Neuronal stem cell (in vitro differentiated cells): ENCODE data around the gene SLC38A10.

Experiments used
- DNase-seq: peaks from one replicate; pipeline ENCODE4 v3.0.0-alpha.2; 2013; ENCODE audit warnings: low spot score
- H2AFZ ChIP-seq: one replicate; pipeline ENCODE4 v1.6.1; 2013; ENCODE audit warnings: mild to moderate bottlenecking, low read length, inconsistent platforms
- H2AK5ac ChIP-seq: 2 replicates; pipeline ENCODE4 v1.6.1; 2013; ENCODE audit warnings: low read depth, mild to moderate bottlenecking, inconsistent platforms, low read length, moderate library complexity, mixed read lengths
- H2BK120ac ChIP-seq: 2 replicates; pipeline ENCODE4 v1.6.1; 2013; ENCODE audit warnings: low read depth, mild to moderate bottlenecking, inconsistent platforms, low read length, moderate library complexity, mixed read lengths
- H2BK12ac ChIP-seq: one replicate; pipeline ENCODE4 v1.6.1; 2013; ENCODE audit warnings: low read length, inconsistent platforms
- H2BK15ac ChIP-seq: 2 replicates; pipeline ENCODE4 v1.6.1; 2013; ENCODE audit warnings: mild to moderate bottlenecking, low read length, inconsistent platforms, mixed read lengths
- H2BK5ac ChIP-seq: one replicate; pipeline ENCODE4 v1.6.1; 2013; ENCODE audit warnings: inconsistent platforms, mild to moderate bottlenecking, low read length, moderate library complexity
- H3K14ac ChIP-seq: one replicate; pipeline ENCODE4 v1.6.1; 2013; ENCODE audit warnings: low read length, inconsistent platforms
- H3K18ac ChIP-seq: 2 replicates; pipeline ENCODE4 v1.6.1; 2013; ENCODE audit warnings: low read length, inconsistent platforms
- H3K23ac ChIP-seq: 2 replicates; pipeline ENCODE4 v1.6.1; 2013; ENCODE audit warnings: low read depth, mild to moderate bottlenecking, mixed read lengths, low read length, inconsistent platforms; ENCODE audit not compliant: poor library complexity
- H3K27ac ChIP-seq: replicated peaks from 3 replicates; pipeline ENCODE4 v1.5.1; 2013; ENCODE audit warnings: low read length, inconsistent platforms
- H3K27me3 ChIP-seq, 3 experiments: 2 replicates each; pipeline ENCODE4 v1.6.1; 2013; ENCODE audit warnings: low read length in 3 of 3, mild to moderate bottlenecking in 2 of 3, inconsistent platforms in 1 of 3, low read depth in 1 of 3, mixed read lengths in 1 of 3, moderate library complexity in 1 of 3; ENCODE audit not compliant: control insufficient read depth in 3 of 3, insufficient read depth in 3 of 3
- H3K36me3 ChIP-seq, 2 donors: replicated peaks in 1 of 2; 2 replicates each; pipeline ENCODE4 v1.6.1; 2013; ENCODE audit warnings: low read length in 2 of 2; ENCODE audit not compliant: control insufficient read depth in 2 of 2, insufficient read depth in 2 of 2
- H3K4ac ChIP-seq: 2 replicates; pipeline ENCODE4 v1.6.1; 2013; ENCODE audit warnings: inconsistent platforms, mild to moderate bottlenecking, low read length, moderate library complexity
- H3K4me1 ChIP-seq, 2 donors: 1 replicate in 1 of 2; 2 replicates in 1 of 2; pipeline ENCODE4 v1.6.1; 2013; ENCODE audit warnings: low read length in 2 of 2, low read depth in 1 of 2; ENCODE audit not compliant: control insufficient read depth in 2 of 2, insufficient read depth in 1 of 2
- H3K4me2 ChIP-seq: one replicate; pipeline ENCODE4 v1.6.1; 2013; ENCODE audit warnings: mild to moderate bottlenecking, low read length, inconsistent platforms; ENCODE audit not compliant: insufficient read depth, poor library complexity, severe bottlenecking
- H3K4me3 ChIP-seq, 2 donors: 2 replicates each; pipeline ENCODE4 v1.5.1; 2013; ENCODE audit warnings: low read length in 2 of 2, mild to moderate bottlenecking in 2 of 2, inconsistent platforms in 1 of 2, moderate library complexity in 1 of 2
- H3K79me1 ChIP-seq: one replicate; pipeline ENCODE4 v1.6.1; 2013; ENCODE audit warnings: low read depth, mild to moderate bottlenecking, inconsistent platforms, low read length, moderate library complexity
- H3K9ac ChIP-seq: one replicate; pipeline ENCODE4 v1.6.1; 2013; ENCODE audit warnings: mild to moderate bottlenecking, low read depth, low read length, inconsistent platforms; ENCODE audit not compliant: poor library complexity
- H3K9me3 ChIP-seq, 2 donors: replicated peaks in 1 of 2; 2 replicates each; pipeline versions ENCODE3 to v1.6.1; 2013; ENCODE audit warnings: low read length in 2 of 2, mild to moderate bottlenecking in 2 of 2, inconsistent platforms in 1 of 2, low read depth in 1 of 2, mixed read lengths in 1 of 2, moderate library complexity in 1 of 2; ENCODE audit not compliant: control insufficient read depth in 2 of 2, insufficient read depth in 1 of 2
- H4K8ac ChIP-seq: one replicate; pipeline ENCODE4 v1.6.1; 2013; ENCODE audit warnings: low read depth, mild to moderate bottlenecking, inconsistent platforms, low read length, moderate library complexity
- H4K91ac ChIP-seq: one replicate; pipeline ENCODE4 v1.6.1; 2013; ENCODE audit warnings: low read length, low read depth, mild to moderate bottlenecking, inconsistent platforms; ENCODE audit not compliant: poor library complexity
- WGBS, 2 donors: extraction: QIAGEN DNeasy Blood & Tissue Kit; methylation state at CpG; one replicate each; pipeline ENCODE4 v1.1.7; 2013; ENCODE audit warnings: missing lambda C conversion rate in 2 of 2, mixed read lengths in 1 of 2; ENCODE audit not compliant: insufficient read length in 2 of 2, insufficient replicate concordance in 1 of 2; ENCODE audit errors: extremely low coverage in 2 of 2; 5-methylcytosine and 5-hydroxymethylcytosine counted together

SLC38A10 gene

DNA sequence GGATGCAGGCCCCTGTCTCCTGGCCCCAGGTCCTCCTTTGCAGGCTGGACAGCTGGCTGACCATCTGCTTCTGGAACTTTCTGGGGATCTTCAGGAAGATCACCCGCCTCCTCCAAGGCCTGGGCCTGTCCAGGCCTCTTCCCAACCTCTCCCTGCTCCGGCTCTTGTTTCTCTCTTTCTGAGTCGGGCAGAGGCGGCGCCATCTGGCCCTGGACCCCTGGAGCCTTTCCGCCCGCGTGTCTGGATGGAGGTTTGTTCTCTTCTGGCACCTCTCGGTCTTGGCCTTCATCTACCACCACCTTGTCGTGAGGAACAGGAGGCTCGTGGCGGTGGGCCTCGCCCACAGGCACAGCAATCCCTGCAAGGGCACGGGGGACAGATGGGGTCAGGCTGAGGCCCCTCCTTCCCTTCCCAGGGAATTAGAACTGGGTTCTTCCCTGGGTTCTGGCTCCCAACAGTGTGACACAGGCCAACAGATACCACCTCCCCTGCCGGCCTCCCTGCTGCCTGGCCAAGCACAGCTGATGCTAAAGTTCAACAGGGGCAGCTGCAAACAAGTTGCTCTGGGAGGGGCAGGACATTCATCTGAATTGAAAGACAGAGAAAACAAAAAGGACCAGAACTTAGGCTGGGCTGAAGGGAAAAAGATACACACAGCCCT lies 42.7 kb downstream of the SLC38A10 start:
- H3K4ac ChIP-seq: no peak overlapping the region
- no CpG with 5 or more reads among the region's 15 CpGs for WGBS, 2 donors

DNA sequence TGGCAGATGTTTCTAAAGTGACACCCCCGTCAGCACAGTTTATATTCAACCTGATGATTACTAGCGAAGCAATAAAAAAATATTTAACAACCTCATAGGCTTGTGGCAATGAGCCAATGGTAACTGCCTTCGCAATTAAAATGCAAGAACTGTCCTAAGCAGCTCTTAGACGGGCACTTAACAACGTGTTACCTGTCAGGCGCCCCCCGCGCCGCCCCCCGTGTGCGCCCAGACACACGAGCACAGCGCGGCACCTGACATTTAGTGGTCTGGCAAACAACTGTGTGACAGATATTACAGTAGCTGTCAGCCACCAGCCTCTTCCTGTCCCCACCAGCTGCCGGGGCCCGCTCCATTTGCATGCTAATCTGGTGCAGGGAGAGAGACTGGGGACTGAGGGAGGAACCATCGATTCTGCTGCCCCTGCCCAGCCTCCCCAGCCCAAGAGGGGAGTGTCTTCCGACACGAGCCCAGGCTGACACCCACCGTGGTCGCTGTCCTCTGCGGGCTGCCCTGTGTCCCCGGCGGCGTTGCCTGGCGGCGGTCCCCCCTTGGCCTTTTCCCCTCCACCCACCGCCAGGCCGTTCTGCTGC lies 43.3 kb downstream of the SLC38A10 start:
- Histone ChIP-seq H2BK120ac (no peak overlapping the region), H2BK12ac (no peak overlapping the region), H2AFZ (no peak overlapping the region), H3K4me3 (no peak overlapping the region), H2AK5ac (peak overlapping the region; percentile 61), H3K9me3 (peaks cover 0 to 2% of the 10 kb centered on the region in 2 donors), H3K4ac (no peak overlapping the region), H3K36me3 (peaks cover 7 to 16% of the 10 kb centered on the region in 2 donors), H3K18ac (peak overlapping the region; percentile 39), H3K27ac (no peak overlapping the region), H3K23ac (no peak overlapping the region), H4K91ac (no peak overlapping the region), H4K8ac (no peak overlapping the region), H3K79me1 (peaks cover 12% of the 10 kb centered on the region), H3K27me3 (no peaks in the 10 kb centered on the region), H2BK15ac (no peak overlapping the region), H3K14ac (no peak overlapping the region), H3K4me1 (peaks cover 2 to 21% of the 10 kb centered on the region in 2 donors), H3K9ac (no peak overlapping the region), H2BK5ac (no peak overlapping the region), H3K4me2 (no peak overlapping the region)
- no peak for DNase-seq
- no CpG with 5 or more reads among the region's 29 CpGs for WGBS, 2 donors

More for the DNA sequence above, 42.7 kb downstream of the SLC38A10 start:
- no peak overlapping the region for H2BK15ac ChIP-seq
- H3K14ac ChIP-seq: no peak overlapping the region
- H2AFZ ChIP-seq: no peak overlapping the region
- no peaks in the 10 kb centered on the region for H3K27me3 ChIP-seq
- peak overlapping the region; percentile 61 for H2AK5ac ChIP-seq
- no peak overlapping the region for H3K23ac ChIP-seq
- no peak for DNase-seq
- H4K8ac ChIP-seq: no peak overlapping the region
- H3K27ac ChIP-seq: no peak overlapping the region
- no peak overlapping the region for H3K4me3 ChIP-seq
- H4K91ac ChIP-seq: no peak overlapping the region
- H2BK5ac ChIP-seq: no peak overlapping the region
- H3K9me3 ChIP-seq: no peaks in the 10 kb centered on the region
- peaks cover 12% of the 10 kb centered on the region for H3K79me1 ChIP-seq
- no peak overlapping the region for H2BK12ac ChIP-seq
- H3K9ac ChIP-seq: no peak overlapping the region
- H3K18ac ChIP-seq: no peak overlapping the region
- H2BK120ac ChIP-seq: no peak overlapping the region
- H3K36me3 ChIP-seq: peaks cover 4 to 16% of the 10 kb centered on the region in 2 donors
- no peak overlapping the region for H3K4me2 ChIP-seq
- peaks cover 2 to 21% of the 10 kb centered on the region in 2 donors for H3K4me1 ChIP-seq

DNA sequence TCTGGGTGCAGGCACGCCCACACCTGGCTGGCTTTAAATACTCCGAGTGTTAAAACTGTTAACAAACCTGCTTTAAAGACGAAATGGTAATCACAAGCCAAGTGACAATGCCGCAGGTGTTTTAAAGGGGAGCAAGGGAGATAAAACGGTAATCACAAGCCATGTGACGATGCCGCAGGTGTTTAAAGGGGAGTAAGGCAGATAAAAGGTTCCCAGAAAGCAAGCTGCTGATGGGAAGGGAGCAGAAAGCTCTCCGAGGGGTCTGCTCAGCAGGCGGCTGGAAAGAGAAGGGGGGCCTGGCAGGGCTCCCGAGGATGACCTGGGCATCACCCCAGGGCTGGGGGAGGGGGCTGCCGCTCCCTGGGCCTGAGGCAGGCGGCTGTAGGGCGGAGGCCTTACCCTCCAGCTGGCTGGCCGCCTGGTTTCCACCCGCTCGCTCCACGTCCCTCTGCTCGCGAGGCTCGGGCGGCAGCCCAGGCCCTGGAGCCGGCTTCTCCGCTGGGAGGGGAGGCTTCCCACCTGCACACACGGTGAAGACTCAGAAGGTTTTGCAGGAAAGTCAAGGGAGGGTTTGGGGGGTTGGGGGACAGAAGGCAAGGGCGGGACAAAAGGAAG lies 43.9 kb downstream of the SLC38A10 start:
- Histone ChIP-seq H3K27ac (no peak overlapping the region), H2AFZ (no peak overlapping the region)
- no peak for DNase-seq

More for the DNA sequence above, 43.9 kb downstream of the SLC38A10 start:
- Histone ChIP-seq H3K18ac (no peak overlapping the region), H4K91ac (no peak overlapping the region), H3K36me3 (peaks cover 8 to 16% of the 10 kb centered on the region in 2 donors), H2AK5ac (no peak overlapping the region), H3K9me3 (peaks cover 0 to 2% of the 10 kb centered on the region in 2 donors), H2BK120ac (no peak overlapping the region), H4K8ac (no peak overlapping the region), H3K4me1 (peaks cover 2 to 21% of the 10 kb centered on the region in 2 donors), H3K27me3 (no peaks in the 10 kb centered on the region), H2BK12ac (no peak overlapping the region), H3K14ac (no peak overlapping the region), H3K4ac (no peak overlapping the region), H3K4me2 (no peak overlapping the region), H2BK15ac (no peak overlapping the region), H3K9ac (no peak overlapping the region), H3K79me1 (peaks cover 11% of the 10 kb centered on the region), H2BK5ac (no peak overlapping the region), H3K4me3 (no peak overlapping the region), H3K23ac (no peak overlapping the region)
- no CpG with 5 or more reads among the region's 25 CpGs for WGBS, 2 donors
